DLD1 (cell line): ENCODE data around the gene PLA2G1B.

Experiments used
- in situ Hi-C: cut with HindIII; loops from 2 replicates; pipeline ENCODE4 v1.10.0; 2017; ENCODE audit warnings: low sequenced_read_pairs

PLA2G1B gene

GRCh38 chr12:120327593-120327992, at the start of gene PLA2G1B:
Gene PLA2G1B, minus strand, starts transcription at chr12:120327779. Its CDS starts 26 bp downstream, at chr12:120327753.
- in situ Hi-C loops = no loop called here

GRCh38 chr12:120376934-120377572, 49.5 kb upstream of the PLA2G1B start:
- in situ Hi-C loops = no loop called here

GRCh38 chr12:120376416-120376815, 48.8 kb upstream of the PLA2G1B start:
- in situ Hi-C loops = no loop called here

GRCh38 chr12:120376009-120376408, 48.4 kb upstream of the PLA2G1B start:
- in situ Hi-C loops = no loop called here

GRCh38 chr12:120373683-120374082, 46.1 kb upstream of the PLA2G1B start:
- in situ Hi-C loops = no loop called here

- in situ Hi-C loops = no loop called here
Observed at GRCh38 chr12:120370343-120371243, 43.0 kb upstream of the PLA2G1B start.

GRCh38 chr12:120369603-120370342, 42.2 kb upstream of the PLA2G1B start:
- in situ Hi-C loops = no loop called here

GRCh38 chr12:120368789-120369602, 41.4 kb upstream of the PLA2G1B start, which contains the start of gene MSI1:
Gene MSI1, minus strand, starts transcription at chr12:120369164. Its CDS starts 73 bp downstream, at chr12:120369091.
- in situ Hi-C loops = no loop called here

GRCh38 chr12:120367924-120368788, 40.6 kb upstream of the PLA2G1B start:
- in situ Hi-C loops = no loop called here

- in situ Hi-C loops = no loop called here
Observed at GRCh38 chr12:120367233-120367923, 39.8 kb upstream of the PLA2G1B start.

GRCh38 chr12:120366845-120367232, 39.3 kb upstream of the PLA2G1B start:
- in situ Hi-C loops = no loop called here

- in situ Hi-C loops = no loop called here
Observed at GRCh38 chr12:120366341-120366705, 38.7 kb upstream of the PLA2G1B start.

- in situ Hi-C loops = no loop called here
Observed at GRCh38 chr12:120365675-120366340, 38.2 kb upstream of the PLA2G1B start.

GRCh38 chr12:120364487-120364886, 36.9 kb upstream of the PLA2G1B start:
- in situ Hi-C loops = no loop called here

- in situ Hi-C loops = no loop called here
Observed at GRCh38 chr12:120363274-120363855, 35.8 kb upstream of the PLA2G1B start.

GRCh38 chr12:120362516-120363273, 35.1 kb upstream of the PLA2G1B start:
- in situ Hi-C loops = no loop called here

- in situ Hi-C loops = no loop called here
Observed at GRCh38 chr12:120361506-120362208, 34.1 kb upstream of the PLA2G1B start.
